Fibroblast of lung (primary cell): Measurements from ENCODE around the gene RAB31.

ENCODE experiments used
- EZH2 ChIP-seq: IDR thresholded peaks from 2 replicates; pipeline ENCODE4 v1.5.1; 2012; ENCODE audit warnings: low read length, control low read depth, mild to moderate bottlenecking; ENCODE audit errors: missing control alignments
- TF ChIP-seq, protein P1 (sequence below), 2 donors: IDR thresholded peaks in 1 of 2; conservative IDR thresholded peaks in 1 of 2; 1 replicate in 1 of 2; 2 replicates in 1 of 2; pipeline ENCODE4 v1.5.1; 2011 to 2012; ENCODE audit warnings: low read length in 2 of 2, control low read depth in 1 of 2, inconsistent platforms in 1 of 2, low read depth in 1 of 2, mild to moderate bottlenecking in 1 of 2

- TF ChIP-seq, protein P1, sequence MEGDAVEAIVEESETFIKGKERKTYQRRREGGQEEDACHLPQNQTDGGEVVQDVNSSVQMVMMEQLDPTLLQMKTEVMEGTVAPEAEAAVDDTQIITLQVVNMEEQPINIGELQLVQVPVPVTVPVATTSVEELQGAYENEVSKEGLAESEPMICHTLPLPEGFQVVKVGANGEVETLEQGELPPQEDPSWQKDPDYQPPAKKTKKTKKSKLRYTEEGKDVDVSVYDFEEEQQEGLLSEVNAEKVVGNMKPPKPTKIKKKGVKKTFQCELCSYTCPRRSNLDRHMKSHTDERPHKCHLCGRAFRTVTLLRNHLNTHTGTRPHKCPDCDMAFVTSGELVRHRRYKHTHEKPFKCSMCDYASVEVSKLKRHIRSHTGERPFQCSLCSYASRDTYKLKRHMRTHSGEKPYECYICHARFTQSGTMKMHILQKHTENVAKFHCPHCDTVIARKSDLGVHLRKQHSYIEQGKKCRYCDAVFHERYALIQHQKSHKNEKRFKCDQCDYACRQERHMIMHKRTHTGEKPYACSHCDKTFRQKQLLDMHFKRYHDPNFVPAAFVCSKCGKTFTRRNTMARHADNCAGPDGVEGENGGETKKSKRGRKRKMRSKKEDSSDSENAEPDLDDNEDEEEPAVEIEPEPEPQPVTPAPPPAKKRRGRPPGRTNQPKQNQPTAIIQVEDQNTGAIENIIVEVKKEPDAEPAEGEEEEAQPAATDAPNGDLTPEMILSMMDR (conservative IDR thresholded peaks at IDR 0.05 in 1 of 2, IDR thresholded peaks at IDR 0.05 in 1 of 2; ENCODE audit: low read depth in 1 of 2, low read length in 2 of 2) = no peak
- TF ChIP-seq EZH2 = no peak
Observed at GRCh38 chr18:9722691-9723090, 14.6 kb downstream of the RAB31 start.
